Ovary (tissue), 3 donors: Measurements from ENCODE around the gene BMP2.

Source experiments
- EP300 ChIP-seq: sonication (generic); formaldehyde crosslinking; IDR thresholded peaks from one replicate; pipeline ENCODE4 v1.6.1; 2017; ENCODE audit warnings: antibody characterized with exemption
- POLR2A ChIP-seq: fragments of 450-650 bp; IDR thresholded peaks from one replicate; pipeline ENCODE4 v1.6.1; 2017; ENCODE audit warnings: antibody characterized with exemption, mild to moderate bottlenecking, moderate library complexity
- TF ChIP-seq, protein P1 (sequence below), 3 donors: fragments of 450-650 bp in 2 of 3; fragments of 200-600 bp in 1 of 3; IDR thresholded peaks; one replicate each; pipeline versions ENCODE4 v1.5.1 to v1.8.0; 2016 to 2022; ENCODE audit warnings: antibody characterized with exemption in 3 of 3, mild to moderate bottlenecking in 1 of 3
- donor health status: DM: no; HTN: no; CAD: no.

DNA sequence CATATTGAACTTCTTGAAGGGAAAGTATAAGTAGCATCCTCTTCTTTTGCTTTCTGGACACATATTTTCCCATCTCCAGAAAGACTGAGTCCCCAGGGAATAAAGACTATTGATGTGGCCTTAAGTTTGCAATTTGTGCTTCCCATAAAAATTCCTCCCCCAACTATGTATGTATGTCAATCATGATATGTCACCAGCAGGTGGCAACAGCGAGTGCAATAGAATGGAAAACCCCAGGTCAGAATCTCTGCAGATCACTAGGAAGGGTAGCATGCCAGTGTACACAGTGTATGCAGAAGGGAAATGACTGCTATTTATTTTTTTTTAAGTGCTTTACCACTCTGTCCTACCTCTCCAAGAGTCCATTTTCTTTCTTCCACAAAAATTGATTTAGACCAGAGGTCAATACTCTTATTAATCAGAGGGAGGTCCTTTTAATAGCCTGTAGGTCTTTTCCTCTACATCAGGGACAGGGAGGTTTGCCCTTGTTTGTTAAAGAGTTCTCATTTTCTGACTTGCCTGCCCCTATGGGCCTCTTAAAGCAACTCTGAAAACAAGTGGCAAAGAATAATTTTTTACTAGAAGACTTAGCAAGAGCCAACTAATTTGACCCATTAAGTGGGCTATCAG, 61.4 kb downstream of the BMP2 start:
- TF ChIP-seq, protein P1, sequence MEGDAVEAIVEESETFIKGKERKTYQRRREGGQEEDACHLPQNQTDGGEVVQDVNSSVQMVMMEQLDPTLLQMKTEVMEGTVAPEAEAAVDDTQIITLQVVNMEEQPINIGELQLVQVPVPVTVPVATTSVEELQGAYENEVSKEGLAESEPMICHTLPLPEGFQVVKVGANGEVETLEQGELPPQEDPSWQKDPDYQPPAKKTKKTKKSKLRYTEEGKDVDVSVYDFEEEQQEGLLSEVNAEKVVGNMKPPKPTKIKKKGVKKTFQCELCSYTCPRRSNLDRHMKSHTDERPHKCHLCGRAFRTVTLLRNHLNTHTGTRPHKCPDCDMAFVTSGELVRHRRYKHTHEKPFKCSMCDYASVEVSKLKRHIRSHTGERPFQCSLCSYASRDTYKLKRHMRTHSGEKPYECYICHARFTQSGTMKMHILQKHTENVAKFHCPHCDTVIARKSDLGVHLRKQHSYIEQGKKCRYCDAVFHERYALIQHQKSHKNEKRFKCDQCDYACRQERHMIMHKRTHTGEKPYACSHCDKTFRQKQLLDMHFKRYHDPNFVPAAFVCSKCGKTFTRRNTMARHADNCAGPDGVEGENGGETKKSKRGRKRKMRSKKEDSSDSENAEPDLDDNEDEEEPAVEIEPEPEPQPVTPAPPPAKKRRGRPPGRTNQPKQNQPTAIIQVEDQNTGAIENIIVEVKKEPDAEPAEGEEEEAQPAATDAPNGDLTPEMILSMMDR (IDR thresholded peaks at IDR 0.05) = no peak
- no peak for TF ChIP-seq POLR2A
- no peak for TF ChIP-seq EP300
